ENCODE data around the gene WDR3. TPM values are rescaled to one million over a fixed set of nuclear protein-coding genes. Genes with fewer than 3 reads are reported as not detected.

The WDR3 gene
- 19.8 and 25.0 TPM in 2 replicates for total RNA-seq

GRCh38 chr1:117929343-117930172 is at the start of gene WDR3, which contains the start of gene GDAP2:
Gene WDR3, plus strand, starts transcription at chr1:117929739. Its CDS starts 3,581 bp downstream, at chr1:117933320.
Gene GDAP2, minus strand, starts transcription at chr1:117929621. Its CDS starts 9,264 bp downstream, at chr1:117920357.

Other genes with a start within 250 kb of the WDR3 start
- gene GDAP2, start 118 bp upstream of the WDR3 start, total RNA-seq: 14.3 and 21.9 TPM in 2 replicates